DND-41 (cell line): ENCODE data around the gene NCAM2.

Experiments
- CTCF ChIP-seq: IDR thresholded peaks from 2 replicates; pipeline ENCODE4 v1.5.1; 2012; ENCODE audit warnings: borderline replicate concordance, low read length, moderate library complexity, mild to moderate bottlenecking; ENCODE audit not compliant: poor library complexity, severe bottlenecking; ENCODE audit errors: extremely low read depth
- EZH2 ChIP-seq: IDR thresholded peaks from 3 replicates; pipeline ENCODE4 v1.6.1; 2012; ENCODE audit warnings: borderline replicate concordance, low read depth, mild to moderate bottlenecking, moderate library complexity, low read length, inconsistent platforms; ENCODE audit not compliant: severe bottlenecking

- TF ChIP-seq CTCF = no peak
- TF ChIP-seq EZH2 = no peak
Observed at GRCh38 chr21:21367583-21367982, 369.4 kb downstream of the NCAM2 start.
